Activated CD4-positive, alpha-beta T cell treated with anti-CD3 and anti-CD28 coated beads for 4 hours (primary cell): ENCODE measurements around the gene TAF3.

Experiments
- DNase-seq, 2 donors: peaks; one replicate each; pipeline ENCODE4 v3.0.0-alpha.2; 2020

Gene TAF3

DNA sequence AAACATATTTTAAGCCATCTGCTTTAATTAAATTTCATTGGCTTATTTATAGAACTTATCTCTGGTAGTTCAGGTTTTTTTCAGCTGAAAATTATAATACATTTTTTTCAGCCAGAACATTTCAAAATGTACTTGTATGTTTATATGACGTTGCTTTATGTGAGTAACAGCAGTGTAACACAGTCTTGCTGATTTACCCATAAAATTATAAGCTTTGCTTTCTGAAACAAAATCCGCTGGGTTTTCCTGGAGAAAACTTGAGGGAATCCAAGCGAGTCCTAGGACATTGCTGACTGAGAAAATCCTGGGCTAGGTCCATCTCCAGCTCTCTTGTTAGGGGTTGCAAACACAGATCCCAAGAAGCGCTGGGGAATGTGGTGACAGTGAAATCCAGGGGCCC is 124.0 kb downstream of the TAF3 start:
- no peak for DNase-seq

DNA sequence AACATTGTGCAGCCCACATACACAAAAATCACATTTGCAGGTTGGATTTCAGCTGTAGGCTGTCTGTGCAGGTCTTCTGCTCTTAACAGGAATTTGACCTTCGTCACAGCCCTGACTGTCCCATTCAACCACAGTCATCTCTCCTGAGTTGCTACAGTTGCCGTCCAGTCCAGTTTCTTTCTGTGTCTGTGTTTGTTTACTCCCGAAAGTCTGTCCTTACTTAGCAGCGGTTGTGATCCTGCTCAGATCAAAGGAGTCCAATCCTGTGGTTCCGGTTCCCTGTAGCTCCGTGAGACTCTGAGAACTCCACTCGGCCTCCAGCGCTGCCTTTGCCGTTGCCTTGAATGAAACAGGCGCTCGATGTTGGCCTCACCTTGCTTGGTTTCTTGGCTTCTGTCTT is 124.6 kb downstream of the TAF3 start:
- no peak for DNase-seq

- no peak for DNase-seq
Measured at GRCh38 chr10:7944215-7944480, 125.8 kb downstream of the TAF3 start.

- no peak for DNase-seq
Measured at GRCh38 chr10:7944537-7944936, 126.2 kb downstream of the TAF3 start.

GRCh38 chr10:7945034-7945433 is 126.7 kb downstream of the TAF3 start:
- DNase-seq = no peak

GRCh38 chr10:7945469-7946187 is 127.3 kb downstream of the TAF3 start:
- no peak for DNase-seq

DNA sequence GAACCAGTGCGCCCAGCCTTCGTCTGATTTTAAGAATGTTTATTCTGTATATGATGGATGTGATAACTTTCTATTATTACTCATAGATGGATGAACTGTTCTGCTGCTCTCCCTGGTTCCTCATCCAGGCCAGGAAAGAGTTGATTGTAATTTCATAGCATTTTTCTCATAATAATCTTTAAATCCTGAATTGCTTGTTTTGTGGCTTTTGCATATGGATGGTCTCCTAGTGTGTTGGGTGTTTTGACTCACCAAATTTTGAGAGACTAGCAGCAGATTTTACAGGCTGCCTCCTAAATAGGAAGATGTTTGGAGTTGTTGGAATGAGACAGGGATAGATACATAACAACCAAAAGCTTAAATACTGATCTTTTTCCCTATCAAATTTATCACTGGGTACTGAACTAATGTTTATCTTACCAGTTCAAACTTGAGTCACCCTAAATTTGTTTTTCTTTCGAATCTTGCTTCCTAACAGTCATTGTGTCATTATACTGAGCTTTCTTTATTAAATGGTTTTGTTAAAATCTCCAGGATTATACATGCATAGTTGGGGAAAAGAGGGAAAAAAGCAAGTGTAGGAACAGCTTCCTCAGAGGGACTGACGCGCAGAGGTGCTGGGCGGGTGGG is 130.2 kb downstream of the TAF3 start:
- DNase-seq = no peak

GRCh38 chr10:7950981-7951847 is 132.9 kb downstream of the TAF3 start:
- DNase-seq = no peak

GRCh38 chr10:7952266-7952665 is 134.0 kb downstream of the TAF3 start:
- DNase-seq = no peak

- DNase-seq = no peak
Measured at GRCh38 chr10:7953447-7953846, 135.1 kb downstream of the TAF3 start.

GRCh38 chr10:7955446-7955845 is 137.1 kb downstream of the TAF3 start:
- no peak for DNase-seq

DNA sequence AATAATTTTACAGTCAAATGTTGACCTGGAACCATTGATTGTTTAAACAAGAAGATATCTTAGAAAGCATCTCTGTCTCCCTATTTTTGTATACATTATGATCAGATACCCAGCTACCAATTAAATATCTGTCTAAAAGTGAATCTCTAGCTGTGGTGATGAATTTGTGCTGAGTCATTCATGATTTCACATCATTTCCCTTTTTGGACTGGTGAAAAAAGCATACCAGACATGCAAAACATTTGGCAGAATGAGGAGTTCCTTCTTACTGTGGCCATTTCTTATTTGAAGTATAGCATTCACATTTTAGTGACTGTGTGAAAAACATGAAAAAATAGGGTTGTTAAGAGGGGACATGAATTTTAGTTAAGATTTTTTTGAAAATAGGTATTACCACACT is 138.2 kb downstream of the TAF3 start:
- DNase-seq = no peak

DNA sequence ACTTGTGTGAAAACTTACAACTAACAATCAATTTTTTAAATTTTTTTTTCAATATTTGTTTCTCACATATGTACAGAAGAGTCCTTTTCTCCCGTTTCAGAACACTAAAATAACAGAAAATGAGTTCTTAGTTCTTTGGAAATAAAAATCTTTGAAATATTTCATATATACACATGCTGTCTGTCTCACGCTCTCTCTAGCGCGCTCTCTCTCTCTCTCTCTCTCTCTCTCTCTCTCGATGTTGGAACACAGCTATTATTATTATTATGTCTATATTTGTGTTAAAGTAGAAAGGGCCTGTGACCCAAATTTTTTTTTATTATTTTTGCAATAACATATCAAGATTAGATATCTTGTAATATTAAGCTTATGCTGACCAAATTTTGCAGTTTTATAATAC is 139.3 kb downstream of the TAF3 start:
- no peak for DNase-seq

DNA sequence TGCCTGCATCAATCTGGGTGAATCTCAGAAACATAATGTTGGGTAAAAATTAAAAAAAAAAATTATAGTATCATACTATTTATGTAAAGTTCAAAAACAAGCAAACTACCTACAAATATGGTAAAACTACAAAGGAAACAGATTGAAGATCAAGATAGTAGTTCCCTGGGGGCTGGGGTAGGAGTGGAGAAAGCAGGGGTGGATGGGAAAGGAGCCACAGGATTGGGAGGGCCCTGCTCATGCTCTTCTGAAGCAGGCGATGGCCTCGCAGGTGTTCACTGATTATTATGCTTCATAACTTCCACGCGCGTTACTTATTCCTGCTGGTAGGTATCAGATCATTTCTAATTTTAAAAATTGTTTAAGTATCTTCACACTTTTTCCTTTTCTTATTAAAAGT is 140.1 kb downstream of the TAF3 start:
- DNase-seq = no peak

- DNase-seq = no peak
Measured at GRCh38 chr10:7960108-7960507, 141.8 kb downstream of the TAF3 start.

GRCh38 chr10:7962592-7962991 is 144.3 kb downstream of the TAF3 start:
- no peak for DNase-seq

GRCh38 chr10:7965457-7965856 is 147.2 kb downstream of the TAF3 start:
- no peak for DNase-seq

DNA sequence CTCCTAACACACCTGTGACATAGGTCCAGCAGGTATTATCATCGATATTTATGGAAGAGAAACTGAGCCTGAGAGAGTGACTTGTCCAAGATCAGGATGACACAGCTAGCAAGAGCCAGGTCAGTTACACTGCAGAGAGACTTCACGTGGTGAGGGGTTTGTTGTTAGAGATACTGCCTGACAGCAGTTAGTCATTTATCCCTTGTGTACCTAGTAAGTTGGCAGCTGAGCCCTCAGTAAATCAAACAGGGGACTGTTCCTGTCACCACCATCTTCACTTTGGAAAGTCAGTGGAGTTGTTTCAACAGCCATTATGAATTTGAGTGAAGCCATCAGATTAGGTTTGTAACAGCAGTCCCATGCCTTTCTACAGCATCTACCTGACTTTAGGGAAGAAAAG is 148.7 kb downstream of the TAF3 start:
- no peak for DNase-seq

DNA sequence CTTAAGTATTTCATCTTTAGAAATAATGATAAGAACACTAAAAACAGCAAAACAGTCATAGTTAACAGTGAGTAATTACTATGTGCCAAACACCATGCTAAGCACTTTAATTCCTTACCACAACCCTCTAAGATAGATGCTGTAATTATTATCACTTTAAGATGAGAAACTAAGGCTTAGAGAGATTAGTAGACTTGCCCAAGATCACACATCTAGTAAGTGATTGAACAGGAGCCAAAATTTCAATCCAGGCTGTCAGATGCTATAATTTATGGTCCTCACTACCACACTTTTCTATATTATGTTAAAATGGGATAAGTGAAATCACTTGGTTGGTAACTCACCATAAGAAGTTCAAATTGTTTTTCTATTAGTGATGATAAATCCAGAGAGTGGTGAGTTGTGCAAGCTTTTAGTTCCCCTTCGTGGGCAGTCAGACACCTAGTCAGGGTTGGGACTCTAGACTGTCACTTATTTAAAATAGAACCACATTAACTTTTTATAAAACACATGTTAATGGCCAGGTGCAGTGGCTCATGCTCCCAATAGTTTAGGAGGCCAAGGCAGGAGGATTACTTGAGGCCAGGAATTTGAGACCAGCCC is 150.3 kb downstream of the TAF3 start:
- no peak for DNase-seq

DNA sequence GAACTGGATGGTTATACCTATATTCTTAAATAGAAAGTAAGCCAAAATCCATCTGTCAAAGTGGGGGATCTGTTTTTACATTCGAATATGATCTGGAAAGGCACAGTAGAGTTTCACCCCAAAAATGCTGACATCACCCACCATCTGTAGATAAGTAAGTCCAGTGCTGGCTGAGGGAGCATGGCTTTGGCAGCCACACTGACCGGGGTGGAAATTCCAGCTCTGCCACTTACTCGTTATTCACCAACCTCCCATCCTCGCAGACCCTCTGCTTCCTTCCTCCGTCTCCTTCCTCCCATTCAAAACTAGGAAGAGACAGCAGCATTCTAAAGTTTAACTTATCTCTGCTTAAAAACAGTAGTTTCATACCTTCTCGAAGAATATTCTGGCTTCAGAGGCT is 151.3 kb downstream of the TAF3 start:
- no peak for DNase-seq

DNA sequence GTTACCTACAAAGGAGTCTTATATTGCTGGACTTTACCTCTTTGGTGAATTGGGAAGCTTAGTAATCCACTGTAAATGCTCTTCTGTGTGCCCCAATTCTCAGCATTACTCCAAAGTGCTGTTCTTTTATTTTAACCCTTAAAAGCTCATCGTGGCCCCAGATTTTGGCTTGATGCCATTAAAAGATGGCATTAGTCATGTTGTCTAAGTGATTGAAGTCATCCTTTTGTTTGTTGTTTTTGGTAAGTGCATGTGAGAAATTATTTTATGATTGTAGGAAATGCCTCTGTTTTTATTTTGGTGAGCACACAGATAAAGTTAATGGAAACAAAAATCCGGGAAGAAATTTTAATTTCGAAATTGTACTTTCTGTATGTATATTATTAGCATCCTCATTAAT is 153.6 kb downstream of the TAF3 start:
- DNase-seq = no peak

- no peak for DNase-seq
Measured at GRCh38 chr10:7972367-7972766, 154.1 kb downstream of the TAF3 start.

DNA sequence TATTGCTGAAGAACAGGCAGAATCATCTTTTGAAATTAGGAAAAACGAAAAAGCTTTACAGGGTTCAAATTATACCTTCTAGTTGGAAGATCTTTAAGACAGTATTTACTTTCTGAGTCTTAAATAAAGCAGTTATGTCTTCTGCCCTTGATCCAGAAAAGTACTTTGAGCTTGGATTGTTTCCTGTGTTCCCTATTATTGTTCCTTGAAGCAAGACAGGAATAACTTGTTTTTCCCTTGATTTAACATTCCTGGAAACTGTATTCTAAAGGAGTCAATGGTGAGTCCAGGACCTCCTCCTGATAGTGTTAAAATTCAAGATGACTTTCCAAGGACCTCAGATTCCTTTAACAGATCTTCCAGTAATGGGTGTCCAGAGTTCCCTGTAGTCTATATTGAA is 161.9 kb downstream of the TAF3 start:
- DNase-seq = no peak

DNA sequence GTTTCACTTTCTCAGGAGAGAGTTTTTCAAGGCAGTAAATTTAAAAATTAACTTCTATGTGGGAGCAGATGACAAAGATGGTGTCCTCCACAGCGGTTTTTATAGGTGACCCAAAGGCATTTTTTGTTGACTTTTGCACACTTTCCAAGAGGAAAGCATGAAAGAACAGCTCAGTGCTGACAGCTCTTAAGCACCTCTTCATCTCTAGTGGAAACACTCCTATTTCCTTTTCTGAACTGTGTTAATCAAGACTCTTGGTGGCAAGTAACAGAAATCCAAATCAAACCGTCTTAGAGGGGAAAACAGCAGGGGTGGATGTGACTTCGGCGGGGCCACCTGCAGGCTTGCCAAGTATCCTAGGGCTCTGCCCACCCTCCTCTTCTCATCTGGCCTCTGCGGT is 164.4 kb downstream of the TAF3 start:
- no peak for DNase-seq
